K562 (cell line): ENCODE data around the gene EFNA2. TPM values are rescaled to one million over a fixed set of nuclear protein-coding genes. Genes with fewer than 3 reads are reported as not detected.
A peak's percentile ranks its signal among the peaks of the same experiment; 100 is the strongest.

Experiments
- ARNT ChIP-seq, 2 experiments: fragments of 450-650 bp; IDR thresholded peaks; 2 replicates each; pipeline ENCODE4 v1.6.1; 2016; ENCODE audit warnings: mild to moderate bottlenecking in 1 of 2
- ASH1L ChIP-seq: fragments of 450-650 bp; IDR thresholded peaks from 2 replicates; pipeline ENCODE4 v1.6.1; 2018; ENCODE audit warnings: borderline replicate concordance, mild to moderate bottlenecking, low read depth; ENCODE audit not compliant: partially characterized antibody
- ATF2 ChIP-seq: sonication (generic); formaldehyde crosslinking; IDR thresholded peaks from 2 replicates; pipeline ENCODE4 v1.8.1; 2022; ENCODE audit warnings: missing genetic modification reagents
- CBX3 ChIP-seq, 2 experiments: IDR thresholded peaks; 1 replicate in 1 of 2; 2 replicates in 1 of 2; pipeline ENCODE4 v1.6.1; 2012; ENCODE audit warnings: inconsistent platforms in 2 of 2, low read length in 2 of 2, borderline replicate concordance in 1 of 2, control low read depth in 1 of 2
- CXXC5 ChIP-seq: fragments of 250-450 bp; sonication (Bioruptor Pico); IDR thresholded peaks from 2 replicates; pipeline ENCODE4 v1.8.0; 2022; ENCODE audit warnings: inconsistent platforms, mild to moderate bottlenecking, moderate library complexity
- ELF4 ChIP-seq: fragments of 450-650 bp; formaldehyde crosslinking; IDR thresholded peaks from 2 replicates; pipeline ENCODE4 v1.4.0; 2022; ENCODE audit warnings: missing genetic modification characterization
- POU5F1 ChIP-seq: fragments of 150-350 bp; IDR thresholded peaks from 2 replicates; pipeline ENCODE4 v1.6.1; 2014; ENCODE audit warnings: borderline replicate concordance, low read length, low read depth, mild to moderate bottlenecking; ENCODE audit not compliant: partially characterized antibody
- PTTG1 ChIP-seq: fragments of 450-650 bp; IDR thresholded peaks from 2 replicates; pipeline ENCODE4 v1.6.1; 2016; ENCODE audit warnings: low read depth, mild to moderate bottlenecking, missing genetic modification characterization, missing compliant biosample characterization
- RFX5 ChIP-seq: IDR thresholded peaks from 2 replicates; pipeline ENCODE4 v1.6.1; 2011; ENCODE audit warnings: low read depth, mild to moderate bottlenecking, improper control_type of control experiment, low read length
- RREB1 ChIP-seq: fragments of 250-450 bp; sonication (Bioruptor Pico); IDR thresholded peaks from 2 replicates; pipeline ENCODE4 v1.4.0; 2020
- SMC3 ChIP-seq: conservative IDR thresholded peaks from 2 replicates; pipeline ENCODE4 v1.6.1; 2011; ENCODE audit warnings: low read depth, low read length, improper control_type of control experiment; ENCODE audit not compliant: insufficient read depth
- TAF1 ChIP-seq: IDR thresholded peaks from 2 replicates; pipeline ENCODE4 v1.6.1; 2011; ENCODE audit warnings: mild to moderate bottlenecking, low read length, moderate library complexity; ENCODE audit not compliant: insufficient read depth, control insufficient read depth, severe bottlenecking; ENCODE audit errors: extremely low read depth
- ZBTB33 ChIP-seq: sonication (generic); formaldehyde crosslinking; IDR thresholded peaks from 2 replicates; pipeline ENCODE4 v1.8.1; 2023; ENCODE audit warnings: mild to moderate bottlenecking, missing genetic modification reagents
- ZBTB7A ChIP-seq: IDR thresholded peaks from 2 replicates; pipeline ENCODE4 v1.6.1; 2011; ENCODE audit warnings: low read depth, mild to moderate bottlenecking, low read length, moderate library complexity, borderline replicate concordance; ENCODE audit not compliant: control insufficient read depth
- ZKSCAN3 ChIP-seq: fragments of 250-450 bp; sonication (Bioruptor Pico); IDR thresholded peaks from 2 replicates; pipeline ENCODE4 v1.4.0; 2020
- ZNF512 ChIP-seq: IDR thresholded peaks from 2 replicates; pipeline ENCODE4 v1.6.1; 2016; ENCODE audit warnings: missing genetic modification characterization, missing compliant biosample characterization
- polyA plus RNA-seq, 8 experiments: library from polyadenylated mRNA; depleted of rRNA in 4 of 8; stranded (reverse) in 5 of 8; unstranded in 3 of 8; fragments of >200 nt; fragmentation: Nextera tagmentation in 2 of 8; fragmentation: Illumina TruSeq in 1 of 8; extraction: Ambion mirVana in 2 of 8; extraction: Trizol in 1 of 8; gene quantifications; 2 replicates each; pipeline versions ENCODE4 v1.2.1 to v1.2.3, GENCODE V29; 2011 to 2014; ENCODE audit warnings: inconsistent platforms in 1 of 8, missing spikeins in 1 of 8
- total RNA-seq, 7 experiments: library from RNA; depleted of rRNA in 6 of 7; stranded (reverse); fragments of >200 nt in 6 of 7; fragmentation: Illumina TruSeq in 2 of 7; extraction: Trizol in 2 of 7; gene quantifications; 2 replicates each; pipeline versions ENCODE4 v1.2.1 to v1.2.3, GENCODE V29; 2011 to 2021; ENCODE audit warnings: low replicate concordance in 1 of 7

EFNA2 gene
- total and polyA plus RNA-seq, 9 of the 15 experiments (the other 6 are each of a cell fraction or from before 2014, with no cell fraction given), result 0.11 to 0.44 (median 0.15) TPM; not detected in 6

- TF ChIP-seq RREB1 (CRISPR knock-in tag) (no peak), CXXC5 (CRISPR knock-in tag) (peak; percentile 24; the same call in 1 of the 2 replicates), ELF4 (CRISPR knock-in tag) (no peak), ZBTB7A (peak; percentile 43; the same call in 1 of the 2 replicates), ZNF512 (tag) (no peak), ATF2 (CRISPR knock-in tag) (no peak), ASH1L (no peak), CBX3 (IDR thresholded peaks at IDR 0.05; ENCODE audit: borderline replicate concordance in 1 of 2, low read length in 2 of 2) (no peak), ZBTB33 (CRISPR knock-in tag) (peak; percentile 49; the same call in 1 of the 2 replicates), ARNT (IDR thresholded peaks at IDR 0.05) (no peak), TAF1 (no peak), PTTG1 (tag) (no peak), ZKSCAN3 (CRISPR knock-in tag) (no peak), SMC3 (no peak), POU5F1 (no peak), RFX5 (no peak)
Measured at GRCh38 chr19:1318678-1319471, 33.2 kb downstream of the EFNA2 start (continued).
